Stimulated activated CD8-positive, alpha-beta memory T cell treated with anti-CD3 and anti-CD28 coated beads, Interleukin-4, amount 100 ng/mL, for 48 hours (primary cell): ENCODE results near the gene CDHR2.
A peak's percentile ranks its signal among the peaks of the same experiment; 100 is the strongest.

Source experiments
- DNase-seq: peaks from one replicate; pipeline ENCODE4 v3.0.0-alpha.2; 2020

Gene CDHR2

GRCh38 chr5:176530393-176530982 lies 18.7 kb upstream of the CDHR2 start:
- no peak for DNase-seq

GRCh38 chr5:176530983-176531901 lies 17.9 kb upstream of the CDHR2 start:
- peak; percentile 60 for DNase-seq

- no peak for DNase-seq
Observed at GRCh38 chr5:176531902-176532493, 17.1 kb upstream of the CDHR2 start.

- DNase-seq = no peak
Observed at GRCh38 chr5:176532795-176533194, 16.3 kb upstream of the CDHR2 start.

GRCh38 chr5:176533390-176533789 lies 15.8 kb upstream of the CDHR2 start:
- no peak for DNase-seq

GRCh38 chr5:176533894-176534611 lies 15.1 kb upstream of the CDHR2 start:
- peak; percentile 59 for DNase-seq

GRCh38 chr5:176534640-176535039 lies 14.5 kb upstream of the CDHR2 start:
- no peak for DNase-seq

GRCh38 chr5:176535101-176535663 lies 14.0 kb upstream of the CDHR2 start:
- peak; percentile 51 for DNase-seq

- no peak for DNase-seq
Observed at GRCh38 chr5:176535664-176536131, 13.4 kb upstream of the CDHR2 start.

- peak; percentile 84 for DNase-seq
Observed at GRCh38 chr5:176536132-176536901, 12.8 kb upstream of the CDHR2 start.

- peak; percentile 98 for DNase-seq
Observed at GRCh38 chr5:176536902-176537553, 12.1 kb upstream of the CDHR2 start, which contains the start of gene RNF44. RNF44 (minus strand) TSS chr5:176537402; CDS start chr5:176532472, 4,930 bp downstream.

GRCh38 chr5:176537554-176538229 lies 11.4 kb upstream of the CDHR2 start:
- peak; percentile 97 for DNase-seq

- DNase-seq = no peak
Observed at GRCh38 chr5:176538230-176538988, 10.7 kb upstream of the CDHR2 start.

GRCh38 chr5:176538989-176539384 lies 10.2 kb upstream of the CDHR2 start:
- no peak for DNase-seq

GRCh38 chr5:176540476-176540899 lies 8.7 kb upstream of the CDHR2 start:
- no peak for DNase-seq

GRCh38 chr5:176540956-176541337 lies 8.2 kb upstream of the CDHR2 start:
- peak; percentile 46 for DNase-seq

- peak; percentile 79 for DNase-seq
Observed at GRCh38 chr5:176541338-176542134, 7.6 kb upstream of the CDHR2 start.

GRCh38 chr5:176542135-176542595 lies 7.0 kb upstream of the CDHR2 start:
- peak; percentile 84 for DNase-seq
